ENCODE results near the gene NYAP2. TPM values are rescaled to one million over a fixed set of nuclear protein-coding genes. Genes with fewer than 3 reads are reported as not detected.

NYAP2 gene
- total RNA-seq, 1 donor = not detected

- no peak overlapping the region for H3K4me3 ChIP-seq (ENCODE audit: low read depth, low read length)
- TF ChIP-seq CTCF (IDR thresholded peaks at IDR 0.05; ENCODE audit: insufficient read depth, low read length) = no peak
- DNase-seq (ENCODE audit: low read depth) = no peak
Measured at GRCh38 chr2:225612636-225613035, 213.1 kb downstream of the NYAP2 start.

GRCh38 chr2:225614915-225615314, 215.4 kb downstream of the NYAP2 start:
- no peak for DNase-seq (ENCODE audit: low read depth)
- H3K4me3 ChIP-seq (ENCODE audit: low read depth, low read length) = no peak overlapping the region
- no peak for TF ChIP-seq CTCF (IDR thresholded peaks at IDR 0.05; ENCODE audit: insufficient read depth, low read length)

- TF ChIP-seq CTCF (IDR thresholded peaks at IDR 0.05; ENCODE audit: insufficient read depth, low read length) = no peak
- no peak for DNase-seq (ENCODE audit: low read depth)
- H3K4me3 ChIP-seq (ENCODE audit: low read depth, low read length) = no peak overlapping the region
Measured at GRCh38 chr2:225615514-225615913, 216.0 kb downstream of the NYAP2 start.

- no peak overlapping the region for H3K4me3 ChIP-seq (ENCODE audit: low read depth, low read length)
- TF ChIP-seq CTCF (IDR thresholded peaks at IDR 0.05; ENCODE audit: insufficient read depth, low read length) = no peak
- no peak for DNase-seq (ENCODE audit: low read depth)
Measured at GRCh38 chr2:225616372-225616771, 216.9 kb downstream of the NYAP2 start.

GRCh38 chr2:225616848-225617247, 217.3 kb downstream of the NYAP2 start:
- H3K4me3 ChIP-seq (ENCODE audit: low read depth, low read length) = no peak overlapping the region
- DNase-seq (ENCODE audit: low read depth) = no peak
- TF ChIP-seq CTCF (IDR thresholded peaks at IDR 0.05; ENCODE audit: insufficient read depth, low read length) = no peak

GRCh38 chr2:225620227-225620626, 220.7 kb downstream of the NYAP2 start:
- H3K4me3 ChIP-seq (ENCODE audit: low read depth, low read length) = no peak overlapping the region
- no peak for DNase-seq (ENCODE audit: low read depth)
- TF ChIP-seq CTCF (IDR thresholded peaks at IDR 0.05; ENCODE audit: insufficient read depth, low read length) = no peak

- TF ChIP-seq CTCF (IDR thresholded peaks at IDR 0.05; ENCODE audit: insufficient read depth, low read length) = no peak
Measured at GRCh38 chr2:225630824-225631533, 231.5 kb downstream of the NYAP2 start.

More at GRCh38 chr2:225630824-225631533, 231.5 kb downstream of the NYAP2 start:
- DNase-seq (ENCODE audit: low read depth) = no peak
- no peak overlapping the region for H3K4me3 ChIP-seq (ENCODE audit: low read depth, low read length)
